Upper lobe of left lung (tissue), 6 donors: ENCODE measurements around the gene NME7. TPM values are rescaled to one million over a fixed set of nuclear protein-coding genes. Genes with fewer than 3 reads are reported as not detected.

ENCODE experiments used
- ATAC-seq, 2 donors: fragments of 200-7000 bp; cut with Tn5 transposase; one replicate each; pipeline ENCODE4 v1.9.1; 2022; ENCODE audit warnings: mild to moderate bottlenecking in 2 of 2, moderate library complexity in 2 of 2; ENCODE audit not compliant: low FRiP score in 2 of 2
- DNase-seq, 2 donors: peaks; one replicate each; pipeline ENCODE4 v3.0.0-alpha.2; 2019 to 2020
- H3K27ac ChIP-seq, 4 donors: fragments of 200-600 bp; sonication (generic); one replicate each; pipeline ENCODE4 v1.5.1; 2016 to 2019
- H3K27me3 ChIP-seq, 4 donors: fragments of 200-600 bp; sonication (generic); one replicate each; pipeline ENCODE4 v1.5.1; 2017 to 2019
- H3K36me3 ChIP-seq, 4 donors: fragments of 200-600 bp; sonication (generic); one replicate each; pipeline ENCODE4 v1.5.1; 2016 to 2019
- H3K4me1 ChIP-seq, 4 donors: fragments of 200-600 bp; sonication (generic); one replicate each; pipeline ENCODE4 v1.5.1; 2018 to 2019
- H3K4me3 ChIP-seq, 4 donors: fragments of 200-600 bp; sonication (generic); one replicate each; pipeline ENCODE4 v1.5.1; 2017 to 2019; ENCODE audit warnings: mild to moderate bottlenecking in 2 of 4, moderate library complexity in 1 of 4
- H3K9me3 ChIP-seq, 4 donors: fragments of 200-600 bp; sonication (generic); one replicate each; pipeline ENCODE4 v1.5.1; 2018 to 2019
- EP300 ChIP-seq, 4 donors: sonication (generic); formaldehyde crosslinking; IDR thresholded peaks; one replicate each; pipeline ENCODE4 v1.5.1; 2017; ENCODE audit warnings: antibody characterized with exemption in 4 of 4, control low read depth in 2 of 4
- POLR2A ChIP-seq, 4 donors: fragments of 450-650 bp; IDR thresholded peaks; one replicate each; pipeline ENCODE4 v1.5.1; 2016 to 2017; ENCODE audit warnings: antibody characterized with exemption in 4 of 4, mild to moderate bottlenecking in 2 of 4
- POLR2AphosphoS5 ChIP-seq, 2 donors: sonication (generic); formaldehyde crosslinking; IDR thresholded peaks; one replicate each; pipeline ENCODE4 v1.5.1; 2017; ENCODE audit warnings: antibody characterized with exemption in 2 of 2
- WGBS, 2 donors: methylation state at CpG; one replicate each; pipeline ENCODE4 v1.1.5; 2017 to 2018; 5-methylcytosine and 5-hydroxymethylcytosine counted together
- total RNA-seq, 6 donors: library from RNA; depleted of rRNA in 4 of 6; stranded (reverse); fragments of >200 nt in 4 of 6; gene quantifications; one replicate each; pipeline versions ENCODE4 v1.1.0 to v1.2.1, GENCODE V29; 2016 to 2021
- TF ChIP-seq, protein P1 (sequence below), 6 experiments: fragments of 450-650 bp in 4 of 6; fragments of 200-600 bp in 2 of 6; sonication (generic) in 2 of 6; IDR thresholded peaks; one replicate each; pipeline ENCODE4 v1.5.1; 2016 to 2019; ENCODE audit warnings: antibody characterized with exemption in 6 of 6
- donor health status: DM: no; HTN: no; CAD: no; lungs with moderate emphysema.
- donor health status: DM: no; HTN: yes; CAD: no; lungs with severe emphysema.

The NME7 gene
- total RNA-seq, 6 donors from 2014 or later = 9.8 to 24.1 (median 12.1) TPM

DNA sequence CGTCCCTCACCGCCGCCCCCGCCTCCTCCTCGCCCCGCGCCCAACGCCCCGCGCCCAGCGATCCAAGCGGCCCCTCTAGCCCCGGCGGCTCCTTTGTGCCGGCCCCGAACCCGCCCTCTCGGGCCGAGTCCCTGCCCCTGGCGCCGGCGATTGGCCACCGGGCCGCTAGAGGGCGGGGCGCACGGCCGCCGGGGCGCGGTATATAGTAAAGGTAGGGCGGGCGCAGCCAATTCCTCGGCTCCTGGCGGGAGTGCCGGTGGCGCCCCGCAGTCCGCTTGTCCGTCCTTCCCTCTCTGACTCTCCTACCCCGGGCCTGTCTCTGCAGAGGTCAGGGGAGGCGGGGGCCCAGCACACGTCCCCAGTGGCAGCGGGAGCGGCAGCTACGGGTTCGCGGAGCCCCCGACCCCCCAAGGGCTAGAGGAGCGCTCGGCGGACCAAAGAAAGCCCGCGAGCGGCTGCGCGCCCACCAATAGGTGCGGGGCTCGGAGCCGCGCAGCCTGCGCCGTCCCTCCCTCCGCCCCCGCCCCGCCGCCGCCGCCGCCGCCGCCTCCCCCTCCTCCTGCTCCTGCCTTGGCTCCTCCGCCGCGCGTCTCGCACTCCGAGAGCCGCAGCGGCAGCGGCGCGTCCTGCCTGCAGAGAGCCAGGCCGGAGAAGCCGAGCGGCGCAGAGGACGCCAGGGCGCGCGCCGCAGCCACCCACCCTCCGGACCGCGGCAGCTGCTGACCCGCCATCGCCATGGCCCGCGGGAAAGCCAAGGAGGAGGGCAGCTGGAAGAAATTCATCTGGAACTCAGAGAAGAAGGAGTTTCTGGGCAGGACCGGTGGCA is 261.3 kb downstream of the NME7 start, which contains the start of gene ATP1B1:
Gene ATP1B1, plus strand, starts transcription at position 596 of the 826 bp plus-strand sequence. Its CDS starts 140 bp downstream, at position 736.
- TF ChIP-seq, protein P1, sequence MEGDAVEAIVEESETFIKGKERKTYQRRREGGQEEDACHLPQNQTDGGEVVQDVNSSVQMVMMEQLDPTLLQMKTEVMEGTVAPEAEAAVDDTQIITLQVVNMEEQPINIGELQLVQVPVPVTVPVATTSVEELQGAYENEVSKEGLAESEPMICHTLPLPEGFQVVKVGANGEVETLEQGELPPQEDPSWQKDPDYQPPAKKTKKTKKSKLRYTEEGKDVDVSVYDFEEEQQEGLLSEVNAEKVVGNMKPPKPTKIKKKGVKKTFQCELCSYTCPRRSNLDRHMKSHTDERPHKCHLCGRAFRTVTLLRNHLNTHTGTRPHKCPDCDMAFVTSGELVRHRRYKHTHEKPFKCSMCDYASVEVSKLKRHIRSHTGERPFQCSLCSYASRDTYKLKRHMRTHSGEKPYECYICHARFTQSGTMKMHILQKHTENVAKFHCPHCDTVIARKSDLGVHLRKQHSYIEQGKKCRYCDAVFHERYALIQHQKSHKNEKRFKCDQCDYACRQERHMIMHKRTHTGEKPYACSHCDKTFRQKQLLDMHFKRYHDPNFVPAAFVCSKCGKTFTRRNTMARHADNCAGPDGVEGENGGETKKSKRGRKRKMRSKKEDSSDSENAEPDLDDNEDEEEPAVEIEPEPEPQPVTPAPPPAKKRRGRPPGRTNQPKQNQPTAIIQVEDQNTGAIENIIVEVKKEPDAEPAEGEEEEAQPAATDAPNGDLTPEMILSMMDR (IDR thresholded peaks at IDR 0.05) = peak; percentile 55 to 90 (median 81)
- peak; percentile 71 to 93 for TF ChIP-seq POLR2AphosphoS5 (IDR thresholded peaks at IDR 0.05)
- TF ChIP-seq EP300 (IDR thresholded peaks at IDR 0.05) = peak in 1 of 4 donors; percentile 12
- peak; percentile 70 to 98 (median 98) for TF ChIP-seq POLR2A (IDR thresholded peaks at IDR 0.05)
- peaks cover 25 to 42% (median 34%) of the 10 kb centered on the region in 4 donors for H3K4me1 ChIP-seq
- no peaks in the 10 kb centered on the region for H3K9me3 ChIP-seq
- peak within 1 kb of the TSS; percentile 86 to 95 (median 92) for H3K27ac ChIP-seq
- WGBS, 2 donors = 0 to 4% methylated on average over 6 to 10 of the region's 100 CpGs
- peak; percentile 88 to 98 for DNase-seq
- peak; percentile 90 to 93 for ATAC-seq
- peak within 1 kb of the TSS; percentile 65 to 87 (median 74) for H3K4me3 ChIP-seq
- H3K36me3 ChIP-seq = no peaks in the 10 kb centered on the region
- peaks cover 0 to 4% (median 0%) of the 10 kb centered on the region in 4 donors for H3K27me3 ChIP-seq

DNA sequence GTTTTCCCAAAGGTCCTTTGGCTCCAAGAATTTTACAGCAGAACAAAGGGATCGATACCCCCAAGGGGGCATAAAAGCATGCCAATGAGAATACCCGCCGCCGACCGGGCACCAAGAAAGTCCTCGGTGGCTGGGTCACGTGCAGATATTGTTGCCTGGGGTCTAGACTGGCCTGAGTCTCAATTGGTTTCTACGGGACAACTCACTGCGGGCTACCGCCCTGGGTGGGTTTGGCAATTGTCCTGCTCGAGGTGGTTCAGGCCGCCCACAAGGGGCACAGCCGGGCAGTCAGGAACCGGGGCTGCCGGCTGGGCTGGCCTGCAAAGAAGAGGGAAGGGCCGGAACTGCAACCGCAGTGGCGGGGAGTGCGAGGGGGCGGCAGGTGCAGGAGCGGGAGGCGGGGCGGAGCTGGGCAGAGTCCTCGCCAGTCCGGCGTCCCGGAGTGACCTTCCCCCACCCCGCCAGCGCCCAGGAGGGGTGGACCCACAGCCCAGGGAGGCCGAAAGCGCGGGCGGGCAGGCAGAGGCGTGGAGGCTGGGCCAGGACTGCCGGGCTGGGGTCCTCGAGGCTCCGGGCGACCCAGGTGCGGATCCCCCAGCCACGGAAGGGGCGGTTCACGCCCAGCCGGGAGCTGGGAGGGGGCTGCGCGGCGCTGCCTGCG is 262.0 kb downstream of the NME7 start:
- DNase-seq (peak; percentile 94 to 95), ATAC-seq (peak; percentile 65 to 82)
- Histone ChIP-seq H3K4me1 (peaks cover 22 to 36% (median 27%) of the 10 kb centered on the region in 4 donors), H3K27me3 (peaks cover 0 to 4% (median 0%) of the 10 kb centered on the region in 4 donors), H3K4me3 (peak overlapping the region; percentile 65 to 87 (median 74)), H3K27ac (peak overlapping the region; percentile 86 to 95 (median 92)), H3K9me3 (no peaks in the 10 kb centered on the region), H3K36me3 (no peaks in the 10 kb centered on the region)
- WGBS, 2 donors = 5% methylated on average over 22 of the region's 47 CpGs; no CpG with 5 or more reads in 1 of the 2 donors
- TF ChIP-seq POLR2AphosphoS5 (IDR thresholded peaks at IDR 0.05) = peak in 1 of 2 donors; percentile 27
- no peak for TF ChIP-seq POLR2A (IDR thresholded peaks at IDR 0.05)
- TF ChIP-seq EP300 (IDR thresholded peaks at IDR 0.05) = peak in 2 of 4 donors; percentile 2 to 82
- TF ChIP-seq, protein P1 (IDR thresholded peaks at IDR 0.05) = peak in 1 of 6 experiments; percentile 10

DNA sequence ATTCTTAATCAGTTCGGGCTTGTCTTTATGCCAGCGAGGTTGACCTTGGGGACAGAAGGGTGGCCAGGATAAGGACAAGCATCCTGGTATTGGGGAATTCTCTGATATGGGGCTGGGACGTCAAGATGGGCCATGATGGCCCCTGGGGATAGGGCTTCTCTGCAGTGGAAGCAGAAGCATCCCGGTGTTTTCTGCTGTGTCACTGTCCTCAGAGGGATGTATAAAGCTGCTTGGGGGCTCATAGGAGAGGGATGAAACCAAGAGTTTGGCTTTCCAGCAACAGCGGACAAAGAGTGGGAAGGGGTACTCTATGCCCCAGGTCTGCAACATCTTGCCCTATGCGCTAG is 262.5 kb downstream of the NME7 start:
- no peak for TF ChIP-seq EP300 (IDR thresholded peaks at IDR 0.05)
- TF ChIP-seq POLR2A (IDR thresholded peaks at IDR 0.05) = no peak
- TF ChIP-seq, protein P1 (IDR thresholded peaks at IDR 0.05) = no peak
- no peak for TF ChIP-seq POLR2AphosphoS5 (IDR thresholded peaks at IDR 0.05)
- ATAC-seq (no peak), DNase-seq (no peak)
- H3K4me1 ChIP-seq = peaks cover 20 to 36% (median 23%) of the 10 kb centered on the region in 4 donors
- H3K9me3 ChIP-seq = no peaks in the 10 kb centered on the region
- H3K36me3 ChIP-seq = no peaks in the 10 kb centered on the region
- peak overlapping the region in 3 of 4 donors; percentile 65 to 87 (median 81) for H3K4me3 ChIP-seq
- peak overlapping the region; percentile 86 to 95 (median 92) for H3K27ac ChIP-seq
- H3K27me3 ChIP-seq = peaks cover 0 to 4% (median 0%) of the 10 kb centered on the region in 4 donors
- WGBS, 2 donors = 62 to 87% methylated on average over 3 to 6 of the region's 6 CpGs

DNA sequence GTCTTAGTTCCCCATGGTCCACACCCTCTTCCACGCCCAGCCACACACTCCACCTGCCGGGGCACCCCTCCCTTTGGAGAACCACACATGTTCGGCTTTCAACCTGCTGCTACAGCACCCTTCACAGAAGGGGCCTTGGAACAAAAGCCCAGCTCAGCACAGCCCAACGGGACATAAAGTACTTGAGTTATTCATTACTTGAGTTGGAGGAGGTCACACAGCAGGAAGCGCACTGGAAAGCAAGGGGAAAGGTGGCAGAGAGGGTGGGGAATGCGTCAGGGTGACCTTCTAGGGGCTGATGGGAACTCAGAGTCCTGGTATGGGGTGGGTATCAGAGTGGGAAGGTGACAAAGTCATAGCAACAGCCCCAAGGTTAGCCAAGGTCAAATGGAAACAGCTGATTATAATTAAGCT is 264.1 kb downstream of the NME7 start:
- Histone ChIP-seq H3K27ac (peak overlapping the region; percentile 21 to 89 (median 75)), H3K36me3 (no peaks in the 10 kb centered on the region), H3K4me1 (peaks cover 13 to 26% (median 19%) of the 10 kb centered on the region in 4 donors), H3K4me3 (peak overlapping the region in 1 of 4 donors; percentile 15), H3K27me3 (peaks cover 0 to 4% (median 0%) of the 10 kb centered on the region in 4 donors), H3K9me3 (no peaks in the 10 kb centered on the region)
- DNase-seq (peak; percentile 40 to 87), ATAC-seq (peak; percentile 3 to 80)
- 50 to 62% methylated on average over 6 of the region's 6 CpGs for WGBS, 2 donors
- TF ChIP-seq, protein P1 (IDR thresholded peaks at IDR 0.05) = no peak
- TF ChIP-seq EP300 (IDR thresholded peaks at IDR 0.05) (peak in 1 of 4 donors; percentile 95), POLR2AphosphoS5 (IDR thresholded peaks at IDR 0.05) (peak; percentile 35 to 65)
